SK-N-SH (cell line): ENCODE data around the gene AGAP2. TPM values are rescaled to one million over a fixed set of nuclear protein-coding genes. Genes with fewer than 3 reads are reported as not detected.

ENCODE experiments used
- CTCF ChIA-PET: fragments of 300-600, 350-600 bp; formaldehyde crosslinking; extraction: SDS; loops from one replicate; lab custom pipeline; 2021; lab: Yijun Ruan, JAX
- POLR2A ChIA-PET: fragments of 350-600 bp; sonication (Branson Sonifier 250); formaldehyde crosslinking; extraction: SDS; loops from one replicate; lab custom pipeline; 2020; ENCODE audit warnings: antibody characterized with exemption, inconsistent platforms; lab: Yijun Ruan, JAX
- DNase-seq: peaks from one replicate; pipeline ENCODE4 v3.0.0; 2012
- H2AFZ ChIP-seq: fragments of 200-600 bp; sonication (generic); 2 replicates; pipeline ENCODE4 v1.8.1; 2016; ENCODE audit warnings: antibody characterized with exemption, mild to moderate bottlenecking, low read depth
- H3F3A ChIP-seq: fragments of 200-600 bp; sonication (generic); replicated peaks from 2 replicates; pipeline ENCODE3; 2016; ENCODE audit warnings: antibody characterized with exemption, mild to moderate bottlenecking; ENCODE audit not compliant: insufficient read depth
- H3K27ac ChIP-seq, 2 experiments: fragments of 200-500 bp in 1 of 2; fragments of 200-600 bp in 1 of 2; sonication (Bioruptor generic) in 1 of 2; sonication (generic), shearing (Covaris generic) in 1 of 2; 2 replicates each; pipeline versions ENCODE4 v1.5.1 to v1.6.1; 2014 to 2016; ENCODE audit warnings: low read depth in 2 of 2, inconsistent platforms in 1 of 2, low read length in 1 of 2, mild to moderate bottlenecking in 1 of 2, mixed read lengths in 1 of 2
- H3K27me3 ChIP-seq: fragments of 200-600 bp; sonication (generic), shearing (Covaris generic); 2 replicates; pipeline ENCODE4 v1.6.1; 2016; ENCODE audit warnings: mixed run types; ENCODE audit not compliant: insufficient read depth
- H3K36me3 ChIP-seq, 2 experiments: fragments of 200-500 bp in 1 of 2; fragments of 200-600 bp in 1 of 2; sonication (Bioruptor generic) in 1 of 2; sonication (generic) in 1 of 2; replicated peaks in 1 of 2; 2 replicates each; pipeline versions ENCODE3 to v1.5.1; 2014 to 2016; ENCODE audit warnings: low read length in 1 of 2, mild to moderate bottlenecking in 1 of 2; ENCODE audit not compliant: insufficient read depth in 2 of 2, control insufficient read depth in 1 of 2
- H3K4me1 ChIP-seq, 2 experiments: fragments of 200-500 bp in 1 of 2; fragments of 200-600 bp in 1 of 2; sonication (Bioruptor generic) in 1 of 2; sonication (generic), shearing (Covaris generic) in 1 of 2; 2 replicates each; pipeline versions ENCODE4 v1.5.1 to v1.6.1; 2014 to 2016; ENCODE audit warnings: low read depth in 1 of 2, low read length in 1 of 2, mixed run types in 1 of 2; ENCODE audit not compliant: insufficient read depth in 2 of 2, control insufficient read depth in 1 of 2
- H3K4me2 ChIP-seq: fragments of 200-600 bp; sonication (generic), shearing (Covaris generic); 2 replicates; pipeline ENCODE4 v1.6.1; 2017; ENCODE audit warnings: mixed run types
- H3K4me3 ChIP-seq, 2 experiments: fragments of 200-500 bp in 1 of 2; fragments of 200-600 bp in 1 of 2; sonication (Bioruptor generic) in 1 of 2; sonication (generic), shearing (Covaris generic) in 1 of 2; 2 replicates each; pipeline versions ENCODE4 v1.5.1 to v1.8.1; 2014 to 2016; ENCODE audit warnings: low read depth in 2 of 2, inconsistent platforms in 1 of 2, low read length in 1 of 2, mild to moderate bottlenecking in 1 of 2, mixed read lengths in 1 of 2, moderate library complexity in 1 of 2
- H3K79me2 ChIP-seq: fragments of 200-600 bp; sonication (generic); 2 replicates; pipeline ENCODE4 v1.8.1; 2017; ENCODE audit warnings: mild to moderate bottlenecking; ENCODE audit not compliant: insufficient read depth
- H3K9ac ChIP-seq: fragments of 200-600 bp; sonication (generic); 2 replicates; pipeline ENCODE4 v1.6.1; 2017; ENCODE audit warnings: mixed run types
- H3K9me2 ChIP-seq: fragments of 200-600 bp; sonication (generic); 2 replicates; pipeline ENCODE4 v1.6.1; 2017; ENCODE audit warnings: mixed run types
- H3K9me3 ChIP-seq: fragments of 200-600 bp; sonication (generic); 2 replicates; pipeline ENCODE4 v1.6.1; 2017; ENCODE audit warnings: mixed run types, mild to moderate bottlenecking, moderate library complexity
- H4K20me1 ChIP-seq: fragments of 200-600 bp; sonication (generic); 2 replicates; pipeline ENCODE4 v1.6.1; 2017; ENCODE audit warnings: mild to moderate bottlenecking, mixed run types; ENCODE audit not compliant: insufficient read depth
- CHD2 ChIP-seq: fragments of 150-350 bp; IDR thresholded peaks from 2 replicates; pipeline ENCODE4 v1.6.1; 2018; ENCODE audit warnings: low read length; ENCODE audit not compliant: partially characterized antibody
- EP300 ChIP-seq, 2 experiments: IDR thresholded peaks; 2 replicates each; pipeline versions ENCODE4 v1.4.0 to v1.6.1; 2012; ENCODE audit warnings: borderline replicate concordance in 1 of 2, low read depth in 1 of 2, low read length in 1 of 2
- EZH2phosphoT487 ChIP-seq: fragments of 200-600 bp; sonication (generic); IDR thresholded peaks from 2 replicates; pipeline ENCODE4 v1.6.1; 2017; ENCODE audit warnings: low read depth, mixed run types, mild to moderate bottlenecking, antibody characterized with exemption, moderate library complexity, borderline replicate concordance
- GATA2 ChIP-seq: sonication (generic); formaldehyde crosslinking; IDR thresholded peaks from 2 replicates; pipeline ENCODE4 v1.5.0; 2020; ENCODE audit warnings: mild to moderate bottlenecking, missing genetic modification reagents
- JUND ChIP-seq: IDR thresholded peaks from 2 replicates; pipeline ENCODE4 v1.4.0; 2012
- MEF2A ChIP-seq: IDR thresholded peaks from 2 replicates; pipeline ENCODE4 v1.4.0; 2012; ENCODE audit warnings: low read depth, borderline replicate concordance
- NFIC ChIP-seq: IDR thresholded peaks from 2 replicates; pipeline ENCODE4 v1.4.0; 2012; ENCODE audit warnings: borderline replicate concordance
- RXRA ChIP-seq: IDR thresholded peaks from 2 replicates; pipeline ENCODE4 v1.4.0; 2012; ENCODE audit warnings: low read depth, mild to moderate bottlenecking, borderline replicate concordance
- TAF1 ChIP-seq: IDR thresholded peaks from 2 replicates; pipeline ENCODE4 v1.6.1; 2012; ENCODE audit warnings: low read depth, mild to moderate bottlenecking, low read length, moderate library complexity, borderline replicate concordance
- TCF12 ChIP-seq: IDR thresholded peaks from 2 replicates; pipeline ENCODE4 v1.4.0; 2012
- TEAD4 ChIP-seq: IDR thresholded peaks from 2 replicates; pipeline ENCODE4 v1.4.0; 2012; ENCODE audit warnings: mild to moderate bottlenecking, borderline replicate concordance; ENCODE audit not compliant: insufficient read depth
- USF1 ChIP-seq: IDR thresholded peaks from 2 replicates; pipeline ENCODE4 v1.4.0; 2012; ENCODE audit warnings: low read depth, borderline replicate concordance
- YY1 ChIP-seq: IDR thresholded peaks from 2 replicates; pipeline ENCODE4 v1.4.0; 2012; ENCODE audit warnings: low read depth, mild to moderate bottlenecking
- WGBS: methylation state at CpG from one replicate; pipeline ENCODE4 v1.1.6; 2017; ENCODE audit warnings: low lambda C conversion rate; 5-methylcytosine and 5-hydroxymethylcytosine counted together
- polyA plus RNA-seq, 3 experiments: library from polyadenylated mRNA; depleted of rRNA; stranded (reverse); fragments of >200 nt; gene quantifications; 2 replicates each; pipeline ENCODE4 v1.2.3, GENCODE V29; 2012
- TF ChIP-seq, protein P1 (sequence below): IDR thresholded peaks from 2 replicates; pipeline ENCODE4 v1.4.0; 2012; ENCODE audit warnings: low read depth, borderline replicate concordance
- TF ChIP-seq, protein P2 (sequence below): IDR thresholded peaks from 2 replicates; pipeline ENCODE4; 2012

Gene AGAP2
- polyA plus RNA-seq, 1 of the 3 experiments (the other 2 are of a cell fraction): 5.2 TPM

GRCh38 chr12:57751788-57752667 lies 13.5 kb upstream of the AGAP2 start, which contains the start of gene CDK4 (continued):
- TF ChIP-seq, protein P1, sequence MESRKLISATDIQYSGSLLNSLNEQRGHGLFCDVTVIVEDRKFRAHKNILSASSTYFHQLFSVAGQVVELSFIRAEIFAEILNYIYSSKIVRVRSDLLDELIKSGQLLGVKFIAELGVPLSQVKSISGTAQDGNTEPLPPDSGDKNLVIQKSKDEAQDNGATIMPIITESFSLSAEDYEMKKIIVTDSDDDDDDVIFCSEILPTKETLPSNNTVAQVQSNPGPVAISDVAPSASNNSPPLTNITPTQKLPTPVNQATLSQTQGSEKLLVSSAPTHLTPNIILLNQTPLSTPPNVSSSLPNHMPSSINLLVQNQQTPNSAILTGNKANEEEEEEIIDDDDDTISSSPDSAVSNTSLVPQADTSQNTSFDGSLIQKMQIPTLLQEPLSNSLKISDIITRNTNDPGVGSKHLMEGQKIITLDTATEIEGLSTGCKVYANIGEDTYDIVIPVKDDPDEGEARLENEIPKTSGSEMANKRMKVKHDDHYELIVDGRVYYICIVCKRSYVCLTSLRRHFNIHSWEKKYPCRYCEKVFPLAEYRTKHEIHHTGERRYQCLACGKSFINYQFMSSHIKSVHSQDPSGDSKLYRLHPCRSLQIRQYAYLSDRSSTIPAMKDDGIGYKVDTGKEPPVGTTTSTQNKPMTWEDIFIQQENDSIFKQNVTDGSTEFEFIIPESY: 0 out of 2 replicates have a peak, but pooled peaks have one; percentile 12
- peak; percentile 74 for TF ChIP-seq TAF1
- no peak for TF ChIP-seq TEAD4
- TF ChIP-seq NFIC: peak; percentile 38; the same call in 1 of the 2 replicates
- TF ChIP-seq EZH2phosphoT487: no peak
- TF ChIP-seq USF1: peak; percentile 100
- no peak; the same call in 1 of the 2 replicates for TF ChIP-seq YY1
- no peak for TF ChIP-seq MEF2A
- peak; percentile 70 to 89; a peak in 3 of 4 replicates for TF ChIP-seq EP300 (IDR thresholded peaks at IDR 0.05; ENCODE audit: borderline replicate concordance in 1 of 2, low read depth in 1 of 2, low read length in 1 of 2)
- peak; percentile 50 for TF ChIP-seq CHD2
- TF ChIP-seq, protein P2, sequence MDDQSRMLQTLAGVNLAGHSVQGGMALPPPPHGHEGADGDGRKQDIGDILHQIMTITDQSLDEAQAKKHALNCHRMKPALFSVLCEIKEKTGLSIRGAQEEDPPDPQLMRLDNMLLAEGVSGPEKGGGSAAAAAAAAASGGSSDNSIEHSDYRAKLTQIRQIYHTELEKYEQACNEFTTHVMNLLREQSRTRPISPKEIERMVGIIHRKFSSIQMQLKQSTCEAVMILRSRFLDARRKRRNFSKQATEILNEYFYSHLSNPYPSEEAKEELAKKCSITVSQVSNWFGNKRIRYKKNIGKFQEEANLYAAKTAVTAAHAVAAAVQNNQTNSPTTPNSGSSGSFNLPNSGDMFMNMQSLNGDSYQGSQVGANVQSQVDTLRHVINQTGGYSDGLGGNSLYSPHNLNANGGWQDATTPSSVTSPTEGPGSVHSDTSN: peak; percentile 60; the same call in 1 of the 2 replicates
- no peak for TF ChIP-seq RXRA
- TF ChIP-seq GATA2 (CRISPR knock-in tag): no peak

- Histone ChIP-seq H3K9ac (peak overlapping the region; percentile 96), H3K27ac (peak overlapping the region; percentile 85 to 89), H3K4me3 (peak overlapping the region; percentile 85 to 88), H3F3A (peaks cover 37% of the 10 kb centered on the region), H4K20me1 (no peaks in the 10 kb centered on the region), H3K4me2 (peak overlapping the region; percentile 92), H3K9me3 (no peaks in the 10 kb centered on the region), H3K36me3 (peaks cover 27 to 46% of the 10 kb centered on the region in 2 experiments), H3K79me2 (peaks cover 38% of the 10 kb centered on the region), H3K4me1 (peaks cover 8 to 36% of the 10 kb centered on the region in 2 experiments), H3K9me2 (no peaks in the 10 kb centered on the region), H3K27me3 (no peaks in the 10 kb centered on the region), H2AFZ (no peak overlapping the region; the same call in 1 of the 2 replicates)
- DNase-seq: no peak
- CTCF ChIA-PET: interaction anchor here (1.1 to 1.7 kb wide), 2 partner anchors 14 kb away, joined by 6 to 13 read pairs; partner anchors contain the start of gene AGAP2
- WGBS: 5% methylated on average over 8 of the region's 8 CpGs
- POLR2A ChIA-PET: interaction anchor here (1.0 to 1.1 kb wide), 2 partner anchors 14 to 25 kb away, joined by 3 to 7 read pairs; no protein-coding TSS in a partner anchor
- TF ChIP-seq TCF12 (no peak), YY1 (no peak), NFIC (no peak), JUND (no peak)
- TF ChIP-seq, protein P1: no peak
Measured at GRCh38 chr12:57751432-57751787, 12.9 kb upstream of the AGAP2 start.
